Cardiac fibroblast (primary cell): ENCODE results near the gene RPP25L.

Experiments used
- DNase-seq, 2 donors: peaks; one replicate each; pipeline versions ENCODE4 v3.0.0 to v3.0.0-alpha.2; 2010; ENCODE audit warnings: low read depth in 2 of 2
- H3K4me3 ChIP-seq, 2 donors: replicated peaks in 1 of 2; 1 replicate in 1 of 2; 2 replicates in 1 of 2; pipeline ENCODE4 v1.5.1; 2011; ENCODE audit warnings: low read depth in 2 of 2, low read length in 2 of 2, mild to moderate bottlenecking in 2 of 2, moderate library complexity in 1 of 2
- CTCF ChIP-seq: IDR thresholded peaks from one replicate; pipeline ENCODE4 v1.5.1; 2011; ENCODE audit warnings: low read depth, mild to moderate bottlenecking, low read length, inconsistent platforms

Gene RPP25L

GRCh38 chr9:34562135-34562745 is 49.7 kb downstream of the RPP25L start:
- peak; percentile 58 for TF ChIP-seq CTCF
- DNase-seq = no peak
- H3K4me3 ChIP-seq = no peak overlapping the region

GRCh38 chr9:34560599-34561214 is 51.2 kb downstream of the RPP25L start:
- H3K4me3 ChIP-seq = no peak overlapping the region
- peak in 1 of 2 donors; percentile 18 for DNase-seq
- no peak for TF ChIP-seq CTCF
